ENCODE measurements around the gene MAP2K5.

MAP2K5 gene

DNA sequence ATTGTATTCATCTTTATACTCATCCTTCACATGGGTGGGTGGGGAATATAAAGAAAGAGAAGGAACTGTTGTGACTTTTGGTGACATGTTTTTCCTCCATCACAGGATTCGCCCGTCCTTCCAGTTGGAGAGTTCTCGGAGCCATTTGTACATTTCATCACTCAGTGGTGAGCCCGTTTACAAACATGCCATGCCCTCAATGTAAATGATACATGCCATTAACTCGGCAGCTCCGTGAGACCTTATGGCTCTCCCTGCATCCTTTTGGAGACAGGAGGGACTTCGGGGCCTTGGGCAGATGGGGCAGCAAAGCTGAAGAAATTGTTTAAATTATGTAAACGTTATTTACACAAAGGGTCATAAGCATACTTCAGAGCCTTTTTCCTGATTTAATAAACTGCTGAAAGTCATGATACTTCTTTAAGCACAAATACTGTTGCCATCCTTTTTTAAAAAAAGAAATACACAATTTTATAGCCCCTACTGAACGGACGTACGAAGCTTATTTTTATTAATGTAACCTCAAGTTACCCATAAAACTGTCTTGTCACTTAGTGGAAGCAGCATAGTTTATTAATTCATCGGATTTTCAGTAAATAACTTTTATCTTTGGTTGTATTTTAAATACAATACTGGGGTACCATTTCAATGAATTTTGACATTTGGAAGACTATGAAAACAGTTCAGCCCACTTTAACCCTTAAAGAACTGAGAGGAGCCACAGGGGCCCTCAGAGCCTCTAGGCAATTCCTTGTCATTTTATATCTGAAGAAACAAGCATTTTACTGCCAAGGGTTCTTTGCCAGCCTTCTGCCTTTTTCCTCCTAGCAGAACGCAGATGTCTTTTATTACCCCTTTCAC is 227.2 kb downstream of the MAP2K5 start:
- TF ChIP-seq ESRRG (CRISPR knock-in tag; IDR thresholded peaks at IDR 0.05) (no peak), GLIS3 (CRISPR knock-in tag; IDR thresholded peaks at IDR 0.05) (no peak), PATZ1 (CRISPR knock-in tag; IDR thresholded peaks at IDR 0.05; ENCODE audit: borderline replicate concordance) (no peak), BACH2 (CRISPR knock-in tag; IDR thresholded peaks at IDR 0.05; ENCODE audit: borderline replicate concordance) (no peak), ZNF565 (CRISPR knock-in tag; conservative IDR thresholded peaks at IDR 0.05; ENCODE audit: low read depth) (no peak), SNAI2 (CRISPR knock-in tag; IDR thresholded peaks at IDR 0.05) (no peak)
- TF ChIP-seq, protein P1, sequence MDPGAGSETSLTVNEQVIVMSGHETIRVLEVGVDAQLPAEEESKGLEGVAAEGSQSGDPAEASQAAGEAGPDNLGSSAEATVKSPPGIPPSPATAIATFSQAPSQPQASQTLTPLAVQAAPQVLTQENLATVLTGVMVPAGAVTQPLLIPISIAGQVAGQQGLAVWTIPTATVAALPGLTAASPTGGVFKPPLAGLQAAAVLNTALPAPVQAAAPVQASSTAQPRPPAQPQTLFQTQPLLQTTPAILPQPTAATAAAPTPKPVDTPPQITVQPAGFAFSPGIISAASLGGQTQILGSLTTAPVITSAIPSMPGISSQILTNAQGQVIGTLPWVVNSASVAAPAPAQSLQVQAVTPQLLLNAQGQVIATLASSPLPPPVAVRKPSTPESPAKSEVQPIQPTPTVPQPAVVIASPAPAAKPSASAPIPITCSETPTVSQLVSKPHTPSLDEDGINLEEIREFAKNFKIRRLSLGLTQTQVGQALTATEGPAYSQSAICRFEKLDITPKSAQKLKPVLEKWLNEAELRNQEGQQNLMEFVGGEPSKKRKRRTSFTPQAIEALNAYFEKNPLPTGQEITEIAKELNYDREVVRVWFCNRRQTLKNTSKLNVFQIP (CRISPR knock-in tag; IDR thresholded peaks at IDR 0.05; ENCODE audit: borderline replicate concordance, low read depth) = no peak
- no peak for ATAC-seq

- no peak for ATAC-seq
- TF ChIP-seq ZNF565 (CRISPR knock-in tag; conservative IDR thresholded peaks at IDR 0.05; ENCODE audit: low read depth) (no peak), CSDC2 (CRISPR knock-in tag; IDR thresholded peaks at IDR 0.05) (no peak), ZFP30 (CRISPR knock-in tag; IDR thresholded peaks at IDR 0.05) (no peak)
- TF ChIP-seq, protein P2, sequence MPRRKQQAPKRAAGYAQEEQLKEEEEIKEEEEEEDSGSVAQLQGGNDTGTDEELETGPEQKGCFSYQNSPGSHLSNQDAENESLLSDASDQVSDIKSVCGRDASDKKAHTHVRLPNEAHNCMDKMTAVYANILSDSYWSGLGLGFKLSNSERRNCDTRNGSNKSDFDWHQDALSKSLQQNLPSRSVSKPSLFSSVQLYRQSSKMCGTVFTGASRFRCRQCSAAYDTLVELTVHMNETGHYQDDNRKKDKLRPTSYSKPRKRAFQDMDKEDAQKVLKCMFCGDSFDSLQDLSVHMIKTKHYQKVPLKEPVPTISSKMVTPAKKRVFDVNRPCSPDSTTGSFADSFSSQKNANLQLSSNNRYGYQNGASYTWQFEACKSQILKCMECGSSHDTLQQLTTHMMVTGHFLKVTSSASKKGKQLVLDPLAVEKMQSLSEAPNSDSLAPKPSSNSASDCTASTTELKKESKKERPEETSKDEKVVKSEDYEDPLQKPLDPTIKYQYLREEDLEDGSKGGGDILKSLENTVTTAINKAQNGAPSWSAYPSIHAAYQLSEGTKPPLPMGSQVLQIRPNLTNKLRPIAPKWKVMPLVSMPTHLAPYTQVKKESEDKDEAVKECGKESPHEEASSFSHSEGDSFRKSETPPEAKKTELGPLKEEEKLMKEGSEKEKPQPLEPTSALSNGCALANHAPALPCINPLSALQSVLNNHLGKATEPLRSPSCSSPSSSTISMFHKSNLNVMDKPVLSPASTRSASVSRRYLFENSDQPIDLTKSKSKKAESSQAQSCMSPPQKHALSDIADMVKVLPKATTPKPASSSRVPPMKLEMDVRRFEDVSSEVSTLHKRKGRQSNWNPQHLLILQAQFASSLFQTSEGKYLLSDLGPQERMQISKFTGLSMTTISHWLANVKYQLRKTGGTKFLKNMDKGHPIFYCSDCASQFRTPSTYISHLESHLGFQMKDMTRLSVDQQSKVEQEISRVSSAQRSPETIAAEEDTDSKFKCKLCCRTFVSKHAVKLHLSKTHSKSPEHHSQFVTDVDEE (CRISPR knock-in tag; IDR thresholded peaks at IDR 0.05) = no peak
These were observed 227.8 kb downstream of the MAP2K5 start for GRCh38 chr15:67770358-67770628.

- TF ChIP-seq ISL1 (CRISPR knock-in tag; IDR thresholded peaks at IDR 0.05) (peak; percentile 27), SNAI2 (CRISPR knock-in tag; IDR thresholded peaks at IDR 0.05) (no peak), ARNTL (CRISPR knock-in tag; IDR thresholded peaks at IDR 0.05; ENCODE audit: borderline replicate concordance, low read depth) (no peak), ZC3H10 (CRISPR knock-in tag; IDR thresholded peaks at IDR 0.05) (no peak), RARB (CRISPR knock-in tag; IDR thresholded peaks at IDR 0.05) (no peak), PPARA (CRISPR knock-in tag; IDR thresholded peaks at IDR 0.05; ENCODE audit: borderline replicate concordance) (no peak), BACH2 (CRISPR knock-in tag; IDR thresholded peaks at IDR 0.05; ENCODE audit: borderline replicate concordance) (no peak), ZFP30 (CRISPR knock-in tag; IDR thresholded peaks at IDR 0.05) (no peak), TOX (CRISPR knock-in tag; IDR thresholded peaks at IDR 0.05; ENCODE audit: borderline replicate concordance) (no peak)
- TF ChIP-seq, protein P1 (CRISPR knock-in tag; IDR thresholded peaks at IDR 0.05; ENCODE audit: borderline replicate concordance, low read depth) = no peak
- TF ChIP-seq, protein P2 (CRISPR knock-in tag; IDR thresholded peaks at IDR 0.05) = peak; percentile 16; the same call in 1 of the 2 replicates
- TF ChIP-seq, protein P3, sequence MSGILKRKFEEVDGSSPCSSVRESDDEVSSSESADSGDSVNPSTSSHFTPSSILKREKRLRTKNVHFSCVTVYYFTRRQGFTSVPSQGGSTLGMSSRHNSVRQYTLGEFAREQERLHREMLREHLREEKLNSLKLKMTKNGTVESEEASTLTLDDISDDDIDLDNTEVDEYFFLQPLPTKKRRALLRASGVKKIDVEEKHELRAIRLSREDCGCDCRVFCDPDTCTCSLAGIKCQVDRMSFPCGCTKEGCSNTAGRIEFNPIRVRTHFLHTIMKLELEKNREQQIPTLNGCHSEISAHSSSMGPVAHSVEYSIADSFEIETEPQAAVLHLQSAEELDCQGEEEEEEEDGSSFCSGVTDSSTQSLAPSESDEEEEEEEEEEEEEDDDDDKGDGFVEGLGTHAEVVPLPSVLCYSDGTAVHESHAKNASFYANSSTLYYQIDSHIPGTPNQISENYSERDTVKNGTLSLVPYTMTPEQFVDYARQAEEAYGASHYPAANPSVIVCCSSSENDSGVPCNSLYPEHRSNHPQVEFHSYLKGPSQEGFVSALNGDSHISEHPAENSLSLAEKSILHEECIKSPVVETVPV (CRISPR knock-in tag; IDR thresholded peaks at IDR 0.05) = no peak
These were observed 228.8 kb downstream of the MAP2K5 start for GRCh38 chr15:67771189-67771800.

More at GRCh38 chr15:67771189-67771800, 228.8 kb downstream of the MAP2K5 start:
- no peak for ATAC-seq
